Lung (tissue), 12 donors: Measurements from ENCODE around the gene SLC16A1. TPM values are rescaled to one million over a fixed set of nuclear protein-coding genes. Genes with fewer than 3 reads are reported as not detected.
"Not testable (repeated sequence)": the region's sequence is repeated elsewhere in the genome, so short reads cannot be mapped to it uniquely, and the experiment has no call there.

Experiments used
- ATAC-seq: fragments of 200-7000 bp; cut with Tn5 transposase; one replicate; pipeline ENCODE4 v1.9.1; 2020; ENCODE audit warnings: moderate number of reproducible peaks; ENCODE audit not compliant: insufficient read depth, low FRiP score
- DNase-seq, 3 donors: peaks; one replicate each; pipeline ENCODE4 v3.0.0-alpha.2; 2013 to 2017
- H3K27ac ChIP-seq, 2 donors: one replicate each; pipeline ENCODE4 v1.5.1; 2013; ENCODE audit warnings: mild to moderate bottlenecking in 2 of 2, moderate library complexity in 2 of 2, control low read depth in 1 of 2, inconsistent platforms in 1 of 2, low read depth in 1 of 2, low read length in 1 of 2
- H3K27me3 ChIP-seq, 3 donors: one replicate each; pipeline ENCODE4 v1.5.1; 2013; ENCODE audit warnings: low read length in 2 of 3; ENCODE audit not compliant: control insufficient read depth in 3 of 3, insufficient read depth in 3 of 3
- H3K36me3 ChIP-seq, 4 donors: one replicate each; pipeline ENCODE4 v1.5.1; 2013; ENCODE audit warnings: low read length in 4 of 4, mild to moderate bottlenecking in 1 of 4, moderate library complexity in 1 of 4; ENCODE audit not compliant: control insufficient read depth in 4 of 4, insufficient read depth in 4 of 4
- H3K4me1 ChIP-seq, 5 donors: one replicate each; pipeline ENCODE4 v1.5.1; 2013; ENCODE audit warnings: low read length in 5 of 5, mild to moderate bottlenecking in 2 of 5, moderate library complexity in 1 of 5; ENCODE audit not compliant: control insufficient read depth in 5 of 5, insufficient read depth in 5 of 5
- H3K4me3 ChIP-seq: one replicate; pipeline ENCODE4 v1.5.1; 2013; ENCODE audit warnings: mild to moderate bottlenecking, control low read depth, moderate library complexity
- H3K9ac ChIP-seq, 2 donors: one replicate each; pipeline ENCODE4 v1.5.1; 2013; ENCODE audit warnings: low read length in 2 of 2, control low read depth in 1 of 2; ENCODE audit not compliant: insufficient read depth in 1 of 2
- H3K9me3 ChIP-seq, 4 donors: one replicate each; pipeline ENCODE4 v1.5.1; 2013; ENCODE audit warnings: low read length in 3 of 4, mild to moderate bottlenecking in 1 of 4, moderate library complexity in 1 of 4; ENCODE audit not compliant: control insufficient read depth in 4 of 4, insufficient read depth in 3 of 4
- CTCF ChIP-seq: IDR thresholded peaks from 2 replicates; pipeline ENCODE4 v1.5.1; 2012; ENCODE audit warnings: mild to moderate bottlenecking; ENCODE audit errors: control extremely low read depth, extremely low read depth
- WGBS, 2 donors: extraction: QIAGEN DNeasy Blood & Tissue Kit; methylation state at CpG; one replicate each; pipeline ENCODE4 v1.1.7; 2013; 5-methylcytosine and 5-hydroxymethylcytosine counted together
- polyA plus RNA-seq, 2 donors: library from polyadenylated mRNA; stranded (reverse); fragments of 200-250 nt; gene quantifications; one replicate each; pipeline ENCODE4 v1.2.1, GENCODE V29; 2013
- total RNA-seq, 2 donors: library from RNA; depleted of rRNA in 1 of 2; stranded (reverse); fragments of >200 nt in 1 of 2; gene quantifications; one replicate each; pipeline ENCODE4 v1.2.1, GENCODE V29; 2014 to 2021
- donor health status: control.
- donor health status: control.
- donor health status: Bipolar disorder and iron deficiency.
- donor health status: healthy.
- donor health status: DM: yes; HTN: yes; CAD: no.

Gene SLC16A1
- total and polyA plus RNA-seq, 4 donors = 2.4 to 27.6 (median 8.2) TPM

- TF ChIP-seq CTCF = no peak
- peak overlapping the region in 1 of 2 donors; percentile 88 for H3K27ac ChIP-seq
Measured at GRCh38 chr1:112998592-112999235, 42.7 kb upstream of the SLC16A1 start.

GRCh38 chr1:112997781-112998180, 41.8 kb upstream of the SLC16A1 start:
- no peak for TF ChIP-seq CTCF
- Histone ChIP-seq H3K4me3 (no peak overlapping the region), H3K27ac (peak overlapping the region in 1 of 2 donors; percentile 88), H3K27me3 (no peaks in the 10 kb centered on the region), H3K9ac (no peak overlapping the region), H3K4me1 (peaks cover 0 to 9% (median 0%) of the 10 kb centered on the region in 5 donors), H3K9me3 (no peaks in the 10 kb centered on the region), H3K36me3 (peaks cover 0 to 5% (median 0%) of the 10 kb centered on the region in 4 donors)
- 93 to 95% methylated on average over 2 of the region's 2 CpGs for WGBS, 2 donors
- no peak for ATAC-seq
- DNase-seq = no peak

More at GRCh38 chr1:112998592-112999235, 42.7 kb upstream of the SLC16A1 start:
- no peaks in the 10 kb centered on the region for H3K27me3 ChIP-seq
- H3K36me3 ChIP-seq = peaks cover 0 to 5% (median 0%) of the 10 kb centered on the region in 4 donors
- ATAC-seq = peak; percentile 9
- no peak overlapping the region for H3K4me3 ChIP-seq
- peak; percentile 16 to 62 (median 41) for DNase-seq
- 38 to 43% methylated on average over 7 of the region's 7 CpGs for WGBS, 2 donors
- H3K4me1 ChIP-seq = peaks cover 0 to 9% (median 0%) of the 10 kb centered on the region in 5 donors
- no peak overlapping the region for H3K9ac ChIP-seq
- H3K9me3 ChIP-seq = no peaks in the 10 kb centered on the region

- no peak for TF ChIP-seq CTCF
- no peak for ATAC-seq
Measured at GRCh38 chr1:112995890-112996289, 39.9 kb upstream of the SLC16A1 start.

GRCh38 chr1:112995021-112995420, 39.0 kb upstream of the SLC16A1 start:
- not testable (repeated sequence) for H3K9ac ChIP-seq, H3K9me3 ChIP-seq, H3K36me3 ChIP-seq, H3K27me3 ChIP-seq, DNase-seq, ATAC-seq, H3K4me3 ChIP-seq
- H3K27ac ChIP-seq = peak overlapping the region in 1 of 2 donors; percentile 81
- H3K4me1 ChIP-seq = peaks cover 0 to 12% (median 0%) of the 10 kb centered on the region in 5 donors
- WGBS, 2 donors = 91 to 93% methylated on average over 9 of the region's 9 CpGs

More at GRCh38 chr1:112995890-112996289, 39.9 kb upstream of the SLC16A1 start:
- Histone ChIP-seq H3K36me3 (peaks cover 0 to 5% (median 0%) of the 10 kb centered on the region in 4 donors), H3K9me3 (no peaks in the 10 kb centered on the region), H3K27me3 (no peaks in the 10 kb centered on the region), H3K9ac (no peak overlapping the region), H3K4me1 (peaks cover 0 to 12% (median 0%) of the 10 kb centered on the region in 5 donors), H3K4me3 (no peak overlapping the region), H3K27ac (peak overlapping the region in 1 of 2 donors; percentile 81)
- no peak for DNase-seq
- WGBS, 2 donors = 68 to 77% methylated on average over 2 of the region's 2 CpGs
